HepG2 (cell line): ENCODE results near the gene MAFF. TPM values are rescaled to one million over a fixed set of nuclear protein-coding genes. Genes with fewer than 3 reads are reported as not detected.

Source experiments
- BORCS8-MEF2B ChIP-seq: sonication (generic); formaldehyde crosslinking; IDR thresholded peaks from 2 replicates; pipeline ENCODE4 v1.8.0; 2022; ENCODE audit warnings: mild to moderate bottlenecking, missing genetic modification reagents
- DR1 ChIP-seq: sonication (generic); formaldehyde crosslinking; IDR thresholded peaks from 2 replicates; pipeline ENCODE4 v1.8.0; 2021; ENCODE audit warnings: mild to moderate bottlenecking, missing genetic modification reagents, inconsistent platforms
- KLF9 ChIP-seq: IDR thresholded peaks from 2 replicates; pipeline ENCODE4 v1.6.1; 2016; ENCODE audit warnings: low read depth
- MXI1 ChIP-seq: IDR thresholded peaks from 3 replicates; pipeline ENCODE4 v1.6.1; 2012; ENCODE audit warnings: low read depth, low read length, inconsistent platforms, borderline replicate concordance
- PHF8 ChIP-seq: sonication (generic); formaldehyde crosslinking; IDR thresholded peaks from 2 replicates; pipeline ENCODE4 v1.5.0; 2020; ENCODE audit warnings: missing genetic modification reagents
- RXRB ChIP-seq: IDR thresholded peaks from 2 replicates; pipeline ENCODE4 v1.6.1; 2016; ENCODE audit warnings: borderline replicate concordance, missing genetic modification reagents, missing compliant biosample characterization
- SP5 ChIP-seq: IDR thresholded peaks from 2 replicates; pipeline ENCODE4 v1.6.1; 2016; ENCODE audit warnings: low read depth, borderline replicate concordance
- ZNF792 ChIP-seq: IDR thresholded peaks from 2 replicates; pipeline ENCODE4 v1.6.1; 2016
- polyA plus RNA-seq, 8 experiments: library from polyadenylated mRNA; depleted of rRNA in 3 of 8; stranded (reverse) in 7 of 8; unstranded in 1 of 8; fragments of >200 nt; fragmentation: Illumina TruSeq in 4 of 8; extraction: Trizol in 4 of 8; gene quantifications; 2 replicates each; pipeline versions ENCODE4 v1.2.1 to v1.2.3, GENCODE V29; 2011 to 2016; ENCODE audit warnings: low read depth in 4 of 8, missing spikeins in 1 of 8, mixed read lengths in 1 of 8; ENCODE audit not compliant: insufficient read depth in 1 of 8
- total RNA-seq, 5 experiments: library from RNA; depleted of rRNA; stranded (reverse); fragments of >200 nt; fragmentation: Illumina TruSeq; extraction: Trizol; gene quantifications; 2 replicates each; pipeline ENCODE4 v1.2.3, GENCODE V29; 2016; ENCODE audit warnings: low read depth in 1 of 5
- TF ChIP-seq, protein P1 (sequence below): sonication (generic); formaldehyde crosslinking; IDR thresholded peaks from 2 replicates; pipeline ENCODE4 v1.5.0; 2020; ENCODE audit warnings: missing genetic modification reagents, mild to moderate bottlenecking, borderline replicate concordance
- TF ChIP-seq, protein P2 (sequence below), 2 experiments: sonication (generic) in 1 of 2; formaldehyde crosslinking in 1 of 2; IDR thresholded peaks; 2 replicates each; pipeline versions ENCODE4 v1.5.1 to v1.6.1; 2011 to 2020; ENCODE audit warnings: borderline replicate concordance in 1 of 2, low read depth in 1 of 2, low read length in 1 of 2, mild to moderate bottlenecking in 1 of 2, missing genetic modification reagents in 1 of 2, moderate library complexity in 1 of 2
- TF ChIP-seq, protein P3 (sequence below): sonication (generic); formaldehyde crosslinking; IDR thresholded peaks from 2 replicates; pipeline ENCODE4 v1.4.0; 2020; ENCODE audit warnings: missing genetic modification reagents
- TF ChIP-seq, protein P4 (sequence below), 2 experiments: fragments of 450-650 bp in 1 of 2; sonication (generic) in 1 of 2; formaldehyde crosslinking; IDR thresholded peaks; 2 replicates each; pipeline versions ENCODE4 v1.5.0 to v1.8.0; 2020 to 2022; ENCODE audit warnings: mild to moderate bottlenecking in 1 of 2, missing genetic modification reagents in 1 of 2
- TF ChIP-seq, protein P5 (sequence below): IDR thresholded peaks from 2 replicates; pipeline ENCODE4 v1.4.0; 2020; ENCODE audit warnings: mild to moderate bottlenecking, missing genetic modification reagents
- TF ChIP-seq, protein P6 (sequence below): sonication (generic); formaldehyde crosslinking; IDR thresholded peaks from 2 replicates; pipeline ENCODE4 v1.8.0; 2022; ENCODE audit warnings: mild to moderate bottlenecking, missing genetic modification reagents, moderate library complexity

Gene MAFF
- total and polyA plus RNA-seq, 2 of the 13 experiments (the other 11 are each of a cell fraction or from before 2014, with no cell fraction given), result 5.4 to 14.3 TPM

DNA sequence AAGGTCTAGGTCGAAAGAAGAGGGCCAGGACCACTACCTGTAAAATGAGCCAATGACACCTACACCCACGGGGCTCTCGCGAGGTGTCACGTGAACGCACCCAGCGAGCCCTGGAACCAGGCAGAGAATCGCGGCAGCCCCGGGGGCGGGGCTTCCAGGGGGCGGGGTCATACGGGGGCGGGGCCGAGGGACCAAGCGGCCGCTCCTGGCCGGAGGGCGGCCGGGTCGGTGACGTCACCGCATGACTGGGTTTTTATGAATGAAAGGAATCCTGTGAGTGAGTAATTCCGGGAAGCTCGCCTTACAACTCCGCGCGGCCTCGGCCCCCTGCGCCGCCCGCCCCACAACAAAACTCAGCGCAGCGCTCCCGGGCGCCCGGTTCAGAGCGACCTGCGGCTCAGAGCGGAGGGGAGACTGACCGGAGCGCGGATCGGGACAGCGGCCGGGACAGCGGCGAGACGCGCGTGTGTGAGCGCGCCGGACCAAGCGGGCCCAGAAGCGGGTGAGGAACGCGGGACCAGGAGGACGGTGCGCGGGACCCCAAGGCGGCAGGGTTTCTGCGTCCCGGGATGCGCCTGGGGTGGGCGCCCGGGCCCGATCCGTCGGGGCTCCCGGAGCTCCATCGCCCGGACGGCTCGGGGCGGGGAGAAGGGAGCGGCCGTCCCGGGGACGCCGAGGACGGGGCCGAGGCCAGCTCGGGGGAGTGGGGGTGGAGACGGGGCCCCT lies at the start of gene MAFF (continued):
- TF ChIP-seq, protein P1, sequence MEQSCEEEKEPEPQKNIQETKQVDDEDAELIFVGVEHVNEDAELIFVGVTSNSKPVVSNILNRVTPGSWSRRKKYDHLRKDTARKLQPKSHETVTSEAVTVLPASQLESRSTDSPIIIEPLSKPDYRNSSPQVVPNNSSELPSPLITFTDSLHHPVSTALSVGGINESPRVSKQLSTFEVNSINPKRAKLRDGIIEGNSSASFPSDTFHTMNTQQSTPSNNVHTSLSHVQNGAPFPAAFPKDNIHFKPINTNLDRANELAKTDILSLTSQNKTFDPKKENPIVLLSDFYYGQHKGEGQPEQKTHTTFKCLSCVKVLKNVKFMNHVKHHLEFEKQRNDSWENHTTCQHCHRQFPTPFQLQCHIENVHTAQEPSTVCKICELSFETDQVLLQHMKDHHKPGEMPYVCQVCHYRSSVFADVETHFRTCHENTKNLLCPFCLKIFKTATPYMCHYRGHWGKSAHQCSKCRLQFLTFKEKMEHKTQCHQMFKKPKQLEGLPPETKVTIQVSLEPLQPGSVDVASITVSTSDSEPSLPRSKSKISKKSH (CRISPR knock-in tag), result no peak
- TF ChIP-seq, protein P2, sequence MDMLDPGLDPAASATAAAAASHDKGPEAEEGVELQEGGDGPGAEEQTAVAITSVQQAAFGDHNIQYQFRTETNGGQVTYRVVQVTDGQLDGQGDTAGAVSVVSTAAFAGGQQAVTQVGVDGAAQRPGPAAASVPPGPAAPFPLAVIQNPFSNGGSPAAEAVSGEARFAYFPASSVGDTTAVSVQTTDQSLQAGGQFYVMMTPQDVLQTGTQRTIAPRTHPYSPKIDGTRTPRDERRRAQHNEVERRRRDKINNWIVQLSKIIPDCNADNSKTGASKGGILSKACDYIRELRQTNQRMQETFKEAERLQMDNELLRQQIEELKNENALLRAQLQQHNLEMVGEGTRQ (IDR thresholded peaks at IDR 0.05; ENCODE audit: low read depth, low read length), result peak; percentile 63
- TF ChIP-seq, protein P2 (CRISPR knock-in tag; IDR thresholded peaks at IDR 0.05; ENCODE audit: borderline replicate concordance), result no peak; the same call in 1 of the 2 replicates
- TF ChIP-seq, protein P3, sequence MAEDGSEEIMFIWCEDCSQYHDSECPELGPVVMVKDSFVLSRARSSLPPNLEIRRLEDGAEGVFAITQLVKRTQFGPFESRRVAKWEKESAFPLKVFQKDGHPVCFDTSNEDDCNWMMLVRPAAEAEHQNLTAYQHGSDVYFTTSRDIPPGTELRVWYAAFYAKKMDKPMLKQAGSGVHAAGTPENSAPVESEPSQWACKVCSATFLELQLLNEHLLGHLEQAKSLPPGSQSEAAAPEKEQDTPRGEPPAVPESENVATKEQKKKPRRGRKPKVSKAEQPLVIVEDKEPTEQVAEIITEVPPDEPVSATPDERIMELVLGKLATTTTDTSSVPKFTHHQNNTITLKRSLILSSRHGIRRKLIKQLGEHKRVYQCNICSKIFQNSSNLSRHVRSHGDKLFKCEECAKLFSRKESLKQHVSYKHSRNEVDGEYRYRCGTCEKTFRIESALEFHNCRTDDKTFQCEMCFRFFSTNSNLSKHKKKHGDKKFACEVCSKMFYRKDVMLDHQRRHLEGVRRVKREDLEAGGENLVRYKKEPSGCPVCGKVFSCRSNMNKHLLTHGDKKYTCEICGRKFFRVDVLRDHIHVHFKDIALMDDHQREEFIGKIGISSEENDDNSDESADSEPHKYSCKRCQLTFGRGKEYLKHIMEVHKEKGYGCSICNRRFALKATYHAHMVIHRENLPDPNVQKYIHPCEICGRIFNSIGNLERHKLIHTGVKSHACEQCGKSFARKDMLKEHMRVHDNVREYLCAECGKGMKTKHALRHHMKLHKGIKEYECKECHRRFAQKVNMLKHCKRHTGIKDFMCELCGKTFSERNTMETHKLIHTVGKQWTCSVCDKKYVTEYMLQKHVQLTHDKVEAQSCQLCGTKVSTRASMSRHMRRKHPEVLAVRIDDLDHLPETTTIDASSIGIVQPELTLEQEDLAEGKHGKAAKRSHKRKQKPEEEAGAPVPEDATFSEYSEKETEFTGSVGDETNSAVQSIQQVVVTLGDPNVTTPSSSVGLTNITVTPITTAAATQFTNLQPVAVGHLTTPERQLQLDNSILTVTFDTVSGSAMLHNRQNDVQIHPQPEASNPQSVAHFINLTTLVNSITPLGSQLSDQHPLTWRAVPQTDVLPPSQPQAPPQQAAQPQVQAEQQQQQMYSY (CRISPR knock-in tag), result peak; percentile 64; the same call in 1 of the 2 replicates
- TF ChIP-seq RXRB (0 out of 2 replicates have a peak, but pooled peaks have one; percentile 19), DR1 (CRISPR knock-in tag) (peak; percentile 43; the same call in 1 of the 2 replicates), BORCS8-MEF2B (CRISPR knock-in tag) (no peak), SP5 (CRISPR knock-in tag) (0 out of 2 replicates have a peak, but pooled peaks have one; percentile 26), KLF9 (CRISPR knock-in tag) (no peak), PHF8 (CRISPR knock-in tag) (peak; percentile 69), ZNF792 (CRISPR knock-in tag) (no peak), MXI1 (peak; percentile 68; the same call in 1 of the 3 replicates)
- TF ChIP-seq, protein P4, sequence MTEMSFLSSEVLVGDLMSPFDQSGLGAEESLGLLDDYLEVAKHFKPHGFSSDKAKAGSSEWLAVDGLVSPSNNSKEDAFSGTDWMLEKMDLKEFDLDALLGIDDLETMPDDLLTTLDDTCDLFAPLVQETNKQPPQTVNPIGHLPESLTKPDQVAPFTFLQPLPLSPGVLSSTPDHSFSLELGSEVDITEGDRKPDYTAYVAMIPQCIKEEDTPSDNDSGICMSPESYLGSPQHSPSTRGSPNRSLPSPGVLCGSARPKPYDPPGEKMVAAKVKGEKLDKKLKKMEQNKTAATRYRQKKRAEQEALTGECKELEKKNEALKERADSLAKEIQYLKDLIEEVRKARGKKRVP (CRISPR knock-in tag; IDR thresholded peaks at IDR 0.05), result no peak
- TF ChIP-seq, protein P5, sequence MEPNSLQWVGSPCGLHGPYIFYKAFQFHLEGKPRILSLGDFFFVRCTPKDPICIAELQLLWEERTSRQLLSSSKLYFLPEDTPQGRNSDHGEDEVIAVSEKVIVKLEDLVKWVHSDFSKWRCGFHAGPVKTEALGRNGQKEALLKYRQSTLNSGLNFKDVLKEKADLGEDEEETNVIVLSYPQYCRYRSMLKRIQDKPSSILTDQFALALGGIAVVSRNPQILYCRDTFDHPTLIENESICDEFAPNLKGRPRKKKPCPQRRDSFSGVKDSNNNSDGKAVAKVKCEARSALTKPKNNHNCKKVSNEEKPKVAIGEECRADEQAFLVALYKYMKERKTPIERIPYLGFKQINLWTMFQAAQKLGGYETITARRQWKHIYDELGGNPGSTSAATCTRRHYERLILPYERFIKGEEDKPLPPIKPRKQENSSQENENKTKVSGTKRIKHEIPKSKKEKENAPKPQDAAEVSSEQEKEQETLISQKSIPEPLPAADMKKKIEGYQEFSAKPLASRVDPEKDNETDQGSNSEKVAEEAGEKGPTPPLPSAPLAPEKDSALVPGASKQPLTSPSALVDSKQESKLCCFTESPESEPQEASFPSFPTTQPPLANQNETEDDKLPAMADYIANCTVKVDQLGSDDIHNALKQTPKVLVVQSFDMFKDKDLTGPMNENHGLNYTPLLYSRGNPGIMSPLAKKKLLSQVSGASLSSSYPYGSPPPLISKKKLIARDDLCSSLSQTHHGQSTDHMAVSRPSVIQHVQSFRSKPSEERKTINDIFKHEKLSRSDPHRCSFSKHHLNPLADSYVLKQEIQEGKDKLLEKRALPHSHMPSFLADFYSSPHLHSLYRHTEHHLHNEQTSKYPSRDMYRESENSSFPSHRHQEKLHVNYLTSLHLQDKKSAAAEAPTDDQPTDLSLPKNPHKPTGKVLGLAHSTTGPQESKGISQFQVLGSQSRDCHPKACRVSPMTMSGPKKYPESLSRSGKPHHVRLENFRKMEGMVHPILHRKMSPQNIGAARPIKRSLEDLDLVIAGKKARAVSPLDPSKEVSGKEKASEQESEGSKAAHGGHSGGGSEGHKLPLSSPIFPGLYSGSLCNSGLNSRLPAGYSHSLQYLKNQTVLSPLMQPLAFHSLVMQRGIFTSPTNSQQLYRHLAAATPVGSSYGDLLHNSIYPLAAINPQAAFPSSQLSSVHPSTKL (CRISPR knock-in tag), result peak; percentile 56; the same call in 1 of the 2 replicates
- TF ChIP-seq, protein P6, sequence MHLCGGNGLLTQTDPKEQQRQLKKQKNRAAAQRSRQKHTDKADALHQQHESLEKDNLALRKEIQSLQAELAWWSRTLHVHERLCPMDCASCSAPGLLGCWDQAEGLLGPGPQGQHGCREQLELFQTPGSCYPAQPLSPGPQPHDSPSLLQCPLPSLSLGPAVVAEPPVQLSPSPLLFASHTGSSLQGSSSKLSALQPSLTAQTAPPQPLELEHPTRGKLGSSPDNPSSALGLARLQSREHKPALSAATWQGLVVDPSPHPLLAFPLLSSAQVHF, result peak; percentile 53; the same call in 1 of the 2 replicates
